Measurements from ENCODE around the gene INPP5J. TPM values are rescaled to one million over a fixed set of nuclear protein-coding genes. Genes with fewer than 3 reads are reported as not detected.

The INPP5J gene
- total and polyA plus RNA-seq, 3 donors from 2014 or later, result 5.2 to 17.2 (median 11.3) TPM

DNA sequence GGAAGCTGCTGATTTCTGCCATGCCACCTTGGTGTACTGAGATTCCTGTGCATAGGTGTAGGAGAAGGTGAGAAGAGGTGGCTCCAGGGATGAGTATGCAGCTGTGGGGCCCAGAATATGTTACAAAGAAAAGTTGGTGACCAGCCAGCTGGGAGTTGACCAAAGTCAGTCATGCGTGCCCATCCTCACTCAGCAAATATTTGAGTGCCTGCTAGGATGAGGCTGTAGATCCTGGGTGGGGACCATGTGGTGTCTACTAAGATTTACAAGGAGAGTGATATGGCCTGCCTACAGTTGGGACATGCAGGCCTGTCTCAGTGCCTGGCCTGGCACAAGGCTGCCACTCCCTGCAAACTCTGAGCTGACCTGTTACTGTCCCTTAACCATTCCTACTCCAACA is 56.6 kb downstream of the INPP5J start:
- Histone ChIP-seq H3K27ac (no peak overlapping the region), H3K9me3 (no peaks in the 10 kb centered on the region), H3K27me3 (no peaks in the 10 kb centered on the region), H3K4me1 (no peaks in the 10 kb centered on the region), H3K36me3 (ENCODE audit: low read depth, missing control alignments) (no peaks in the 10 kb centered on the region), H3K4me3 (no peak overlapping the region)
- no peak for DNase-seq
- WGBS, 2 donors, result 54% methylated on average over 1 of the region's 1 CpG; no CpG with 5 or more reads in 1 of the 2 donors
- TF ChIP-seq CTCF (IDR thresholded peaks at IDR 0.05), result no peak
- no peak for TF ChIP-seq POLR2A (IDR thresholded peaks at IDR 0.05)
- intact Hi-C loops (cut with DNase I; ENCODE audit: low total_unique reads), result no loop called here

DNA sequence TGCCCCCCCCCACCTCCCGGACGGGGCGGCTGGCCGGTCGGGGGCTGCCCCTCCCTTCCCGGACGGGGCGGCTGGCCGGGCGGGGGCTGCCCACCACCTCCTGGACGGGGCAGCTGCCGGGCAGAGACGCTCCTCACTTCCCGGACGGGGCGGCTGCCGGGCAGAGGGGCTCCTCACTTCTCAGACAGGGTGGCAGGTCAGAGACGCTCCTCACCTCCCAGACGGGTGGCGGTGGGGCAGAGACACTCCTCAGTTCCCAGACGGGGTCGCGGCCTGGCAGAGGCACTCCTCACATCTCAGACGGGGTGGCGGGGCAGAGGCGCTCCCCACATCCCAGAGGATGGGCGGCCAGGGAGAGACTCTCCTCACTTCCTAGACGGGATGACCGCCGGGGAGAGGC is 61.2 kb downstream of the INPP5J start:
- no peaks in the 10 kb centered on the region for H3K9me3 ChIP-seq
- no peaks in the 10 kb centered on the region for H3K36me3 ChIP-seq (ENCODE audit: low read depth, missing control alignments)
- no peak for DNase-seq
- WGBS, 2 donors, result 90 to 93% methylated on average over 2 to 28 of the region's 30 CpGs
- no peaks in the 10 kb centered on the region for H3K27me3 ChIP-seq
- H3K27ac ChIP-seq, result no peak overlapping the region
- H3K4me3 ChIP-seq, result no peak overlapping the region
- no peak for TF ChIP-seq POLR2A (IDR thresholded peaks at IDR 0.05)
- TF ChIP-seq CTCF (IDR thresholded peaks at IDR 0.05), result no peak
- intact Hi-C loops (cut with DNase I; ENCODE audit: low total_unique reads), result no loop called here
- H3K4me1 ChIP-seq, result no peaks in the 10 kb centered on the region

MicroRNA genes within 50 kb of the gene (microRNA counts, 767-probe panel; counts per million panel counts)
- 0 to 152 counts per million in 2 donors for microRNA hsa-miR-3928

Small RNA genes within 50 kb of the gene (microRNA-seq; reads per million reads assigned to microRNA genes)
- 4.2 to 9.7 reads per million in 2 donors for gene MIR3928 (ENCODE audit: borderline number of aligned reads in 2 of 2, borderline replicate concordance in 1 of 2)

Small RNA genes within 50 kb of the gene (small RNA-seq; reads per million reads assigned to genes)
- 0.19 to 2.4 reads per million in 2 donors for gene MIR3928

Other genes starting within 250 kb of the INPP5J start
- gene MORC2, start 154.2 kb upstream of the INPP5J start, total RNA-seq, result 10 to 100 TPM; 65.5 to 81.0 TPM
- gene MORC2, start 154.2 kb upstream of the INPP5J start, polyA plus RNA-seq (ENCODE audit: insufficient read depth, low read depth, low replicate concordance), result 64.8 TPM
- 100 to 1,000 TPM; 134 to 182 TPM for gene TUG1, start 153.7 kb upstream of the INPP5J start, total RNA-seq
- gene TUG1, start 153.7 kb upstream of the INPP5J start, polyA plus RNA-seq (ENCODE audit: insufficient read depth, low read depth, low replicate concordance), result 157 TPM
- 10 to 100 TPM; 50.1 to 52.5 TPM for gene SMTN, start 41.6 kb upstream of the INPP5J start, total RNA-seq
- gene SMTN, start 41.6 kb upstream of the INPP5J start, polyA plus RNA-seq (ENCODE audit: insufficient read depth, low read depth, low replicate concordance), result 31.6 TPM
- 100 to 1,000 TPM in 1 of 2 donors, 10 to 100 TPM in 1; 82.8 to 102 TPM for gene SELENOM, start 15.4 kb upstream of the INPP5J start, total RNA-seq
- gene SELENOM, start 15.4 kb upstream of the INPP5J start, polyA plus RNA-seq (ENCODE audit: insufficient read depth, low read depth, low replicate concordance), result 77.4 TPM
- under 1 TPM; 0.55 to 0.68 TPM for gene PLA2G3, start 17.5 kb downstream of the INPP5J start, total RNA-seq
- 0.44 TPM for gene PLA2G3, start 17.5 kb downstream of the INPP5J start, polyA plus RNA-seq (ENCODE audit: insufficient read depth, low read depth, low replicate concordance)
- 10 to 100 TPM; 30.0 to 32.4 TPM for gene RNF185, start 37.2 kb downstream of the INPP5J start, total RNA-seq
- gene RNF185, start 37.2 kb downstream of the INPP5J start, polyA plus RNA-seq (ENCODE audit: insufficient read depth, low read depth, low replicate concordance), result 33.2 TPM
- gene LIMK2, start 89.3 kb downstream of the INPP5J start, total RNA-seq, result 100 to 1,000 TPM in 1 of 2 donors, 10 to 100 TPM in 1; 94.0 to 101 TPM
- 51.7 TPM for gene LIMK2, start 89.3 kb downstream of the INPP5J start, polyA plus RNA-seq (ENCODE audit: insufficient read depth, low read depth, low replicate concordance)
- 10 to 100 TPM; 65.9 to 89.2 TPM for gene PIK3IP1, start 169.5 kb downstream of the INPP5J start, total RNA-seq
- 42.4 TPM for gene PIK3IP1, start 169.5 kb downstream of the INPP5J start, polyA plus RNA-seq (ENCODE audit: insufficient read depth, low read depth, low replicate concordance)
- 10 to 100 TPM; 38.1 to 48.7 TPM for gene PATZ1, start 223.4 kb downstream of the INPP5J start, total RNA-seq
- gene PATZ1, start 223.4 kb downstream of the INPP5J start, polyA plus RNA-seq (ENCODE audit: insufficient read depth, low read depth, low replicate concordance), result 23.2 TPM

All from testis (tissue), 3 donors.